Activated CD8-positive, alpha-beta memory T cell treated with anti-CD3 and anti-CD28 coated beads for 1 hour (primary cell): Measurements from ENCODE around the gene PDZD2.

Experiments used
- DNase-seq, 2 donors: peaks; one replicate each; pipeline ENCODE4 v3.0.0-alpha.2; 2020; ENCODE audit warnings: low read depth in 1 of 2; ENCODE audit errors: extremely low read depth in 1 of 2

Gene PDZD2

DNA sequence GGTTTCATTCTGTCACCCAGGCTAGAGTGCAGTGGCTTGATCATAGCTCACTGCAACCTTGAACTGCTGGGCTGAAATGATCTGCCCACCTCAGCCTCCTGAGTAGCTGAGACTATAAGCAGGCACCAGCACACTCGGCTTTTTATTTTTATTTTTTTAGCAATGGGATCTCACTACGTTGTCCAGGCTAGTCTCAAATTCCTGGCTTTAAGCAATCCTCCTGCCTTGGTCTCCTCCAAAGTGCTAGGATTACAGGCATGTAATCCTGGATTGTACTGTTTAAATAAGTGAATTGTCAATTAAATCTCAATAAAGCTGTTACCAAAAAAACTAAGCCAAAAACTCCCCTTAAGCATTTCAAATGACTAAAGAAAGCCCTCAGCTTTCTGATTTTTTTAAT, 516.3 kb downstream of the PDZD2 start:
- no peak for DNase-seq

DNA sequence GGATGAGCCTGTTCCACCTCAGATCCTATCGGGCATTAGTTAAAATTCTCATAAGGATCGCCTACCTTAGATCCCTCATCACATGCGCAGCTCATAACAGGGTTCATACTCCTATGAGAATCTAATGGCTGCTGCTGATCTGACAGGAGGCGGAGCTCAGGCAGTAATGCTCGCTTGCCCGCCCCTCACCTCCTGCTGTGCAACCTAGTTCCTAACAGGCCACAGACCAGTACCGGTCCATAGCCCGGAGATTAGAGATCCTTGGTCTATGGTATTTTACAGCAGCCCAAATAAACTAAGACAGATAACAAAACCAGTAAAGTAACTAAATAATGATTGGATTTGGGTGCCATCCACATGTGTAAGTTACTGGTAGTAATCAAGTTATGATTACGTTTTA, 517.7 kb downstream of the PDZD2 start:
- DNase-seq = no peak

DNA sequence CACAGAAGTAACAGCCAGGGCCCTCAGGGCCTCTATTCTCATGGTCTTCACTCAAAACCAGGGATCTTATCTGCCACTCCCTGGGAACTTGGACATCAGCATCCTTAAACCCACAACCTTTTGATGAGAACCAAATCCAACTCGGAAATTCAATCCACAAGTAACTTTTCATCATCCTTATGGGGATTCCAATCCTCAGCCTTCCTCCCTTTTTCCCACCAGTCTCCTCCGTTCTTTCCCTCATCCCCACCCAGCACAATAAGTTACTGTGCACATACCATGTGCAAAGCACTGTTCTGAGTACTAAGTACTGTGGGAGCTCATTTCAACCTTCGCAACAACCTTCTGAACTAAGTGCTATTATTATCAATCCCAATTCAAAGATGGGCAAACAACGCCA, 518.1 kb downstream of the PDZD2 start:
- no peak for DNase-seq

DNA sequence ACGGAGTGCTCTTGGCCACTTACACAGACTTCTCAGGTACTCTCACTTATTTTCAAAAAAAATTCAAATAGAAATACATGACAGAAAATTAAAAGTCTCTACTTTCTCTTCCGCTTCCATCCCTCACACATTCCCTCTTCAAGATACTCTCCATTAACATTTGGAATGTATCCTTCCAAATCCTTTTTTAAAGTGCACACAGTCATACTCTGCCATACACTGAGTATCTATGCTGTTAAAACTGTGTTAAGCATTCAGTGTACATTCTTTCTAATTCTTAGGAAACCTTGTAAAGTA, 519.7 kb downstream of the PDZD2 start:
- no peak for DNase-seq

DNA sequence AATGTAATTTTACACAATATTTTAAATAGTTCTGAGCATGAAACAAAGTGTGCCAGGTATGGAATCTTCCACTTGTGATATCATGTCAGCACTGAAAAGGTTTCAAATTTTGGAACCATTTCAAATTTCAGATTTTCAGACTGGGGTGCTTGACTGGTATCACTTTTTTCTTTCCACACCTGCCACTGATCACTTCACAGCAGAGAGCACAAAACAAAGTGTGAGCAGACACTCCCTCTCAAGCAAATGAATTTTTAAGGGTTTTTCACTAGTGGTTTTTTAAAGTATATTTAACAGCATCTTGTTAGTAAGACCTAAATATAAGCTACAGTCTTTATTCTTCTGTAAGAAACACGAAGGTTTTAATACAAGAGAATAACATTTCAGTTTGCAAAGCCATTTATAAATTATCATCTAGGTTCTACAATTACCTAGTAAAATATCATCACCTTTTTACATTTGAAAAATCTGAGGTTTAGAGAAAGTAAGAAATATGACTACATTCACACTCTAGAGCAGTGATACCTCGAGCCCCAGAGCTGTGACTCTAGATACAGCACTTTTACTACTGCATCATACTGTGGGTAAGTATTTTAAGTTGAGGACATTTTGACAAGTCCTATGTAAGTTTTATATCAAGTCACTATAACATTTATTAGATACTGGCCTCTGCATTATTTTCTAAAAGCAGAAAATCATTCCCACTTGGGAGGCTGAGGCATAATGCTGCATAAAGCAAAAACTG, 520.6 kb downstream of the PDZD2 start:
- DNase-seq = no peak

DNA sequence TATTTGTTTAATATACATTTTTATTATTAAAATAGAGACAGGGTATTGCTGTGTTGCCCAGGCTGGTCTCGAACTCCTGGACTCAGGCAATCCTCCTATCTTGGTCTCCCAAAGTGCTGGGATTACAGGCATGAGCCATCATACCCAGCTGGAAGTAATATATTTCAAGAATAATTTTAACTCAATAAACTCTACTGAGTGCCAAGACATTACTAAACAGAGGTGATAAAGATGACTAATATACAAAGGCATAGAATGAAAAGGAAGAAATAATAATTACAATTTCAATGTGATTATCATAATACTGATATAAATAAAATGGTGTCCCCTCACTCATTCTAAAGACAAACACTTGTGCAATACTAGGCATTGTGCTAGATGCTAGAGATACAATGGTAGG, 521.3 kb downstream of the PDZD2 start:
- no peak for DNase-seq
